Mucosa of descending colon (tissue), 3 donors: ENCODE data around the gene OR51M1. TPM values are rescaled to one million over a fixed set of nuclear protein-coding genes. Genes with fewer than 3 reads are reported as not detected.
A peak's percentile ranks its signal among the peaks of the same experiment; 100 is the strongest.

ENCODE experiments used
- ATAC-seq: fragments of 200-7000 bp; cut with Tn5 transposase; one replicate; pipeline ENCODE4 v1.9.1; 2020; ENCODE audit warnings: mild to moderate bottlenecking, moderate library complexity
- DNase-seq, 3 donors: peaks; one replicate each; pipeline ENCODE4 v3.0.0-alpha.2; 2020
- H3K36me3 ChIP-seq: fragments of 200-600 bp; one replicate; pipeline ENCODE4 v1.8.0; 2021; ENCODE audit warnings: low read depth, mild to moderate bottlenecking
- H3K4me1 ChIP-seq: fragments of 200-600 bp; one replicate; pipeline ENCODE4 v1.8.0; 2021; ENCODE audit warnings: low read depth, mild to moderate bottlenecking
- H3K4me3 ChIP-seq: fragments of 200-600 bp; one replicate; pipeline ENCODE4 v1.8.0; 2021; ENCODE audit warnings: mild to moderate bottlenecking
- H3K9me3 ChIP-seq: fragments of 200-600 bp; one replicate; pipeline ENCODE4 v1.8.0; 2021; ENCODE audit warnings: mild to moderate bottlenecking
- intact Hi-C, 2 donors: fragments of 100-400 bp; cut with DNase I in 1 of 2; cut with micrococcal nuclease in 1 of 2; formaldehyde crosslinking; loops; one replicate each; pipeline versions ENCODE4 v1.11.0 to v1.11.1; 2022; cut with DNase I, micrococcal nuclease
- total RNA-seq, 3 donors: library from RNA; stranded (reverse); fragmentation: NEBNext Ultra II Directional in 2 of 3; extraction: Animal tissue kit (Norgen Biotek cat#: 25700) in 2 of 3; gene quantifications; one replicate each; pipeline versions ENCODE4 v1.2.1 to v1.2.4, GENCODE V29; 2021 to 2023
- TF ChIP-seq, protein P1 (sequence below): fragments of 200-600 bp; IDR thresholded peaks from one replicate; pipeline ENCODE4 v1.8.0; 2022; ENCODE audit warnings: antibody characterized with exemption, mild to moderate bottlenecking
- donor health status: DM: no; HTN: no; CAD: no; lungs with moderate emphysema.
- donor health status: DM: no; HTN: no; CAD: no.
- donor health status: DM: no; HTN: yes; CAD: no.

Gene OR51M1
- total RNA-seq, 3 donors from 2014 or later, result not detected

DNA sequence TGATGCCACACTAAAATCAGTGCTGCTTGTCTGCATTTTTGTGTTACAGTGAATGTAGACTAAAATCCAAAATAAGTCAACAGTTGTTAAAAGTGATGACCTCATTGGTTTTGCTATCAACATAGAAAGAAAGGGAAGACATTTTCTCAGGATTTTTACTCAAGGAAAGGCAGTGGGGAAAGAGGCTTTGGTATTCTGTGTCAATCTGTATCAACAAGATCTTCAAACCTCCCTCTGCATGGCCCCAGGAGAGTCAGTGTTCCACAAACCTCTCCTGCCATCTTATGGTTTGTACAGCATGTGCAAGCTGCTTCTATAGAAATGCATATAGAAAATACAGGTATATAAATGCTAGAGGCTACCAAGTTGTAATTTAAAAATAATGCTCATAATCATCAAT lies 13.8 kb upstream of the OR51M1 start:
- Histone ChIP-seq H3K9me3 (no peaks in the 10 kb centered on the region), H3K4me3 (no peak overlapping the region), H3K36me3 (no peaks in the 10 kb centered on the region), H3K4me1 (no peaks in the 10 kb centered on the region)
- intact Hi-C loops, result no loop called here
- TF ChIP-seq, protein P1, sequence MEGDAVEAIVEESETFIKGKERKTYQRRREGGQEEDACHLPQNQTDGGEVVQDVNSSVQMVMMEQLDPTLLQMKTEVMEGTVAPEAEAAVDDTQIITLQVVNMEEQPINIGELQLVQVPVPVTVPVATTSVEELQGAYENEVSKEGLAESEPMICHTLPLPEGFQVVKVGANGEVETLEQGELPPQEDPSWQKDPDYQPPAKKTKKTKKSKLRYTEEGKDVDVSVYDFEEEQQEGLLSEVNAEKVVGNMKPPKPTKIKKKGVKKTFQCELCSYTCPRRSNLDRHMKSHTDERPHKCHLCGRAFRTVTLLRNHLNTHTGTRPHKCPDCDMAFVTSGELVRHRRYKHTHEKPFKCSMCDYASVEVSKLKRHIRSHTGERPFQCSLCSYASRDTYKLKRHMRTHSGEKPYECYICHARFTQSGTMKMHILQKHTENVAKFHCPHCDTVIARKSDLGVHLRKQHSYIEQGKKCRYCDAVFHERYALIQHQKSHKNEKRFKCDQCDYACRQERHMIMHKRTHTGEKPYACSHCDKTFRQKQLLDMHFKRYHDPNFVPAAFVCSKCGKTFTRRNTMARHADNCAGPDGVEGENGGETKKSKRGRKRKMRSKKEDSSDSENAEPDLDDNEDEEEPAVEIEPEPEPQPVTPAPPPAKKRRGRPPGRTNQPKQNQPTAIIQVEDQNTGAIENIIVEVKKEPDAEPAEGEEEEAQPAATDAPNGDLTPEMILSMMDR, result no peak
- ATAC-seq (no peak), DNase-seq (no peak)

DNA sequence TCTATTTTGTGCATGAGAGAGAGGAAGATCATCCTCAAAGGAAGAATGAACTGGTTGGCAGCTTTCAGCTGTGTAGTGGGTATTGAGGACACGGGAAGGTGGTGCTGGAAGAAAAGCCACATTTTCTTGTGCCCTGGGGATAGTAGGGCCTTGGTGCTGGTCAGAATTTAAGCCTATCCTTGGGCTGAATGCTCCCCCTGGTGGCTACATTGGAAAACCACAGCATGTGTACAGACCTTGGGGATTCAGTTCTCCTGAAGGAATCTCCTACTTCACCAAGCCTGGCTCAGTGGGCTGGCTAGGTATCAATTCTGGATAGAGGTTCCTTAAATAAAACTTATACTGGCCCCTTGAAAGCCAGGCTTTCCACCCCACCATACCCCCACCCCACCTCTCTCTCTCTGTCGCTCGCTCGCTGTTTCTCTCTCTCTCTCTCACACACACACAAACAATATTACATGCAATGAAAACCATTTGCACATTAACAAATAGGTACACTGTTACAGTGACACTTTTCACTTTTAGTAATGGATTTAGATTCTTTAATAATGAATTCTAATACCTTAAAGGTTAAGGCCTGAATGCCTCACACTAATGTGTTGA lies 2.8 kb upstream of the OR51M1 start:
- TF ChIP-seq, protein P1, result peak; percentile 38
- DNase-seq (peak in 2 of 3 donors; percentile 24 to 40), ATAC-seq (peak; percentile 58)
- H3K36me3 ChIP-seq, result no peaks in the 10 kb centered on the region
- intact Hi-C loops, result loop anchor here in 1 of 2 donors (10.0 kb wide), 1 partner anchor 256 kb away; no protein-coding TSS in a partner anchor
- no peaks in the 10 kb centered on the region for H3K4me1 ChIP-seq
- no peaks in the 10 kb centered on the region for H3K9me3 ChIP-seq
- H3K4me3 ChIP-seq, result no peak overlapping the region

DNA sequence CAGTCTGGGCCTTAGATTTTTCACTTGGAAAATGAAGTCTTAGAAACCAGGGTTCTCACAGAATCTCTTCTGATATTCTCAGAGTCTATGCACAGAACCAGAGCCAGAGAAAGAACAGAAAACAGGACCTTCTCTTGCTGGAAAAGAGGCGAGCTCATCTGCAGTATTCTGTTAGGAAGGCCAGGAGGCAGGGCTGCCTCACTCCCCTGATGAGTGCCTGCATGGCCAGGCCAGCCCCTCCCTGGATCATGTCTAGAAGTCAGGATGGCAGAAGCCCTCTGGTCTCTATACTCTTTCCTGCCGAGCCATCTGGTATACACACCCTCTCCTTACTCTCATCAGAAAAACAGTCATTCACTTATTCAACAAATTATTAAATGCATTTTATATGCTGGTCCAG lies 723 bp downstream of the OR51M1 start:
- Histone ChIP-seq H3K4me3 (no peak overlapping the region), H3K36me3 (no peaks in the 10 kb centered on the region), H3K4me1 (no peaks in the 10 kb centered on the region), H3K9me3 (no peaks in the 10 kb centered on the region)
- TF ChIP-seq, protein P1, result no peak
- intact Hi-C loops, result loop anchor here in 1 of 2 donors (10.0 kb wide), 1 partner anchor 260 kb away; no protein-coding TSS in a partner anchor
- DNase-seq (no peak), ATAC-seq (no peak)

DNA sequence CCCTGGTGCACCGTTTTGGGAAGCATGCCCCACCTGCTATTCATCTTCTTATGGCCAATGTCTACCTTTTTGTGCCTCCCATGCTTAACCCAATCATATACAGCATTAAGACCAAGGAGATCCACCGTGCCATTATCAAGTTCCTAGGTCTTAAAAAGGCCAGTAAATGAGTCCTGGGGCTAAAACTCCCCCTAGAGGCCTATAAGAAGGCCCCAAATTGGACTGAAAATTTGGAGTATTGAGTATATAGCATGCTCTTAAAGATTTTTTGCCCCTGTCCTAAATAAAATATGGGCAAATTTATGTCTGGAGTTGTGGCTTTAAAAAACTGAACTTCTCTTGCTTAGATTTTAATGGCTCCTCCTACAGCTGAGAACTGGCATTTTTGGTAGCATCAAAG lies 6.6 kb downstream of the OR51M1 start:
- no peaks in the 10 kb centered on the region for H3K4me1 ChIP-seq
- DNase-seq, result no peak
- no peak for ATAC-seq
- H3K4me3 ChIP-seq, result no peak overlapping the region
- H3K9me3 ChIP-seq, result no peaks in the 10 kb centered on the region
- TF ChIP-seq, protein P1, result no peak
- intact Hi-C loops, result no loop called here
- no peaks in the 10 kb centered on the region for H3K36me3 ChIP-seq

DNA sequence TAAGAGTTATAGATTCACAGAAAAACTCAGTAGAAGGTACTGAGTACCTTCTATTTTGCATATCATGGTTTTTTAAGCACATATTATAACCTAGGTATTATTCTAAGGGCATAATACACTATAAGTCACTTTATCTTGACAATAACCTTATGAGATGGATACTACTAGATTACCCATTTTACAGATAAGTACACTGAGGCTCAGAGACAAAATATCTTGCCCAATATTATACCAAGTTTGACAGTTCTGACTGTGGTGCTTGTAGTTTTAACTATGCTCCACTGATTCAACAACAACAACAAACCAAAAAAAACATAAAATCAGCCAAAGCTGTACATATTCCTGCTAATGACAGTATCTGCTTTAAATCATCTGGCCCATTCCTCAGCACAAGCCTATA lies 10.5 kb downstream of the OR51M1 start:
- TF ChIP-seq, protein P1, result no peak
- Histone ChIP-seq H3K9me3 (no peaks in the 10 kb centered on the region), H3K4me1 (no peaks in the 10 kb centered on the region), H3K4me3 (no peak overlapping the region), H3K36me3 (no peaks in the 10 kb centered on the region)
- ATAC-seq (no peak), DNase-seq (no peak)
- intact Hi-C loops, result no loop called here

DNA sequence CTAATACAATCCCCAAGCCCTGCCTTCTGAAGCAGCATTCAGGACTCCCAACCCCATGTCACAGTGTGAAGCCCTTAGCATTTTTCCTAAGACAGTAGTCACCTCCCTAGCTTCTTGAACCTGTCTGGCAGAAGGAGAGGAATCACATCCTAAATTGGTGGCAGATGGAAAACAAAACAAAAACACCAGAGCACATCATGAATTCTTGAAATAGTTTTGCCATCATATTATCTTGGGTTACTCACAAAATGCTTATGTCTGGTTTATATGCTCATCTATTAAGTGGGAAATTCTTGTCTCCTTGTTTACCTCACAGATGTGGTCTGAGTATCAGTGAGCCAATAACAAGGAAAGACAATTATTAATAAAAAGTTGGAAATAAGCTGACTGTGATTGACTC lies 15.3 kb downstream of the OR51M1 start:
- TF ChIP-seq, protein P1, result no peak
- intact Hi-C loops, result no loop called here

More for the DNA sequence above, 15.3 kb downstream of the OR51M1 start:
- Histone ChIP-seq H3K36me3 (no peaks in the 10 kb centered on the region), H3K4me1 (no peaks in the 10 kb centered on the region), H3K4me3 (no peak overlapping the region), H3K9me3 (no peaks in the 10 kb centered on the region)
- ATAC-seq, result no peak
- no peak for DNase-seq
